NT2/D1 (cell line): ENCODE data around the gene ABCA7.

Experiments
- DNase-seq: peaks from one replicate; pipeline ENCODE4 v3.0.0-alpha.2; 2011; ENCODE audit warnings: low read depth, low spot score
- H3K27me3 ChIP-seq: 2 replicates; pipeline ENCODE4 v1.6.0; 2011; ENCODE audit warnings: mild to moderate bottlenecking; ENCODE audit not compliant: insufficient read length, insufficient read depth
- H3K36me3 ChIP-seq: 2 replicates; pipeline ENCODE4 v1.6.1; 2011; ENCODE audit warnings: mild to moderate bottlenecking, low read length, mixed read lengths; ENCODE audit not compliant: insufficient read depth, insufficient read length
- H3K4me1 ChIP-seq: 2 replicates; pipeline ENCODE4 v1.5.1; 2011; ENCODE audit not compliant: insufficient read depth, insufficient read length
- H3K4me3 ChIP-seq: 2 replicates; pipeline ENCODE4 v1.5.1; 2011; ENCODE audit warnings: low read depth; ENCODE audit not compliant: insufficient read length
- H3K9ac ChIP-seq: 2 replicates; pipeline ENCODE4 v1.6.0; 2011; ENCODE audit warnings: low read depth; ENCODE audit not compliant: insufficient read length
- H3K9me3 ChIP-seq: 2 replicates; pipeline ENCODE4 v1.5.1; 2011; ENCODE audit warnings: mild to moderate bottlenecking, low read length; ENCODE audit not compliant: insufficient read depth
- SUZ12 ChIP-seq: IDR thresholded peaks from 2 replicates; pipeline ENCODE4 v1.6.1; 2011; ENCODE audit not compliant: insufficient read length, insufficient read depth; ENCODE audit errors: extremely low read depth
- YY1 ChIP-seq: IDR thresholded peaks from 2 replicates; pipeline ENCODE4 v1.6.1; 2011; ENCODE audit not compliant: insufficient read length, insufficient read depth
- ZNF274 ChIP-seq: IDR thresholded peaks from 2 replicates; pipeline ENCODE4 v1.6.1; 2011; ENCODE audit warnings: mild to moderate bottlenecking, low read depth, low read length

Gene ABCA7

DNA sequence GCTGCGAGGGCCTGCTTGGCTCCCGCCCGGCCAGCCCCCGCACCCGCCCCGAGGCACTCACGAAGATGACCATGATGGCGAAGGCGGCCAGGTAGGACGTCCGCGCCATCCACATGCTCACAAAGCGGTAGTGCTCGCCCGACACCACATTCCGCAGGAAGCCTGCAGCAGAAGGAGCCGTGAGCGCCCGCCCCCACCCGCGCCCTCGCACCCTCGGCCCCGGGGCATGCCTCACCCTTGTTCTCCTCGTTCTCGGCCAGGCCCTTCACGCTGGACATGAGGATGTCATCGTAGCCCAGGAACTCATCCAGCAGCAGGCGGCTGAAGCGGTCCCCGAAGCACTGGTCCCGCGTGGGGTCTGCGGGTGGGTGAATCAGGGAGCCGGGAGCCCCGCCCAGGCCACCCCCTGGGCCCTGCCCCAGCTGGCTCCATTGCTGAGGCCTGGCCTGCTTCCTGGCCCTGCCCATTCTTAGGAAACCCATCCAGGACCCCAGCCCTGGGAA, 28.0 kb upstream of the ABCA7 start:
- H3K9ac ChIP-seq, result no peak overlapping the region
- H3K36me3 ChIP-seq, result peaks cover 88% of the 10 kb centered on the region
- H3K9me3 ChIP-seq, result no peaks in the 10 kb centered on the region
- TF ChIP-seq YY1, result no peak
- no peak for TF ChIP-seq SUZ12
- no peak for TF ChIP-seq ZNF274
- no peaks in the 10 kb centered on the region for H3K27me3 ChIP-seq
- no peak overlapping the region for H3K4me3 ChIP-seq
- H3K4me1 ChIP-seq, result peaks cover 22% of the 10 kb centered on the region
- DNase-seq, result no peak

DNA sequence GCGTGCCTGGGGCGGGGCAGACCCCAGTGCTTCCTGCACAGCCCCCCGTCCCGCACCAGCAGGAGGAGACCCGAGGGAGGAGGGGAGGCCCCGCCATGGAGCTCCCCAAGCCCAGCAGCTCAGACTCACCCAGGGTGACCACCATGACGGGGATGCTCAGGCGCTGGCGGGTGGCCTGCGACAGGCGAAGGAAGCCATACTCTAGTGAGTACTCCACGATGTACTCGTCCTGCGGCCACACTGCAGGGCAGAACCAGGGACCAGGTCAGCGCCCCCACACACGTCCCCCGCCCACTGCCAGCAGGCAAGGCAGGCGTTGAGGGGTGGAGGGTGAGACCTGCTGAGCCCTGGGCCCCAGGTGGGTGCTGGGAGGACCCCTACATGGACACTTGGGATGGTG, 27.6 kb upstream of the ABCA7 start:
- Histone ChIP-seq H3K36me3 (peaks cover 84% of the 10 kb centered on the region), H3K9me3 (no peaks in the 10 kb centered on the region), H3K9ac (no peak overlapping the region), H3K27me3 (no peaks in the 10 kb centered on the region), H3K4me3 (no peak overlapping the region), H3K4me1 (peaks cover 27% of the 10 kb centered on the region)
- no peak for TF ChIP-seq YY1
- DNase-seq, result no peak

DNA sequence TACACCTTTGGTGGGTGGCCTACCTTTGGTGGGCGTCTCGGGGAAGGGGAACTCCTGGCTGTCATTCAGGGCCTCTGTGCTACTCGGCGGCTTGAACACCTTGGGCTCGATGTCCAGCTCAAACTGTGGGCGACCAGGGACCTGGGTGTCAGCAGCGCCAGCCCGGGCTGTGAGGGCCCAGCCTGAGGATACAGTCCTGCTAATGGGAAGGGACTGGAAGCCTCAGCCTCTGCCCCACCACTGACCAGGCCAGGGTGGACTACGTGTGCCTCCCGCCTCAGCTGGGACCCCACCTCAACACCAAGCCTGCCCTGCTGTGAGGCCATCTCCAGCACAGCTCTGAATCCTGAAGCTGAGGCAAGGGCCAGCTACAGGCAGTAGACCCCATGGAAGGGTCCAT, 26.7 kb upstream of the ABCA7 start:
- Histone ChIP-seq H3K9ac (no peak overlapping the region), H3K27me3 (no peaks in the 10 kb centered on the region), H3K4me1 (peaks cover 34% of the 10 kb centered on the region), H3K9me3 (no peaks in the 10 kb centered on the region), H3K36me3 (peaks cover 87% of the 10 kb centered on the region), H3K4me3 (no peak overlapping the region)
- DNase-seq, result no peak
- TF ChIP-seq ZNF274 (no peak), SUZ12 (no peak), YY1 (no peak)

DNA sequence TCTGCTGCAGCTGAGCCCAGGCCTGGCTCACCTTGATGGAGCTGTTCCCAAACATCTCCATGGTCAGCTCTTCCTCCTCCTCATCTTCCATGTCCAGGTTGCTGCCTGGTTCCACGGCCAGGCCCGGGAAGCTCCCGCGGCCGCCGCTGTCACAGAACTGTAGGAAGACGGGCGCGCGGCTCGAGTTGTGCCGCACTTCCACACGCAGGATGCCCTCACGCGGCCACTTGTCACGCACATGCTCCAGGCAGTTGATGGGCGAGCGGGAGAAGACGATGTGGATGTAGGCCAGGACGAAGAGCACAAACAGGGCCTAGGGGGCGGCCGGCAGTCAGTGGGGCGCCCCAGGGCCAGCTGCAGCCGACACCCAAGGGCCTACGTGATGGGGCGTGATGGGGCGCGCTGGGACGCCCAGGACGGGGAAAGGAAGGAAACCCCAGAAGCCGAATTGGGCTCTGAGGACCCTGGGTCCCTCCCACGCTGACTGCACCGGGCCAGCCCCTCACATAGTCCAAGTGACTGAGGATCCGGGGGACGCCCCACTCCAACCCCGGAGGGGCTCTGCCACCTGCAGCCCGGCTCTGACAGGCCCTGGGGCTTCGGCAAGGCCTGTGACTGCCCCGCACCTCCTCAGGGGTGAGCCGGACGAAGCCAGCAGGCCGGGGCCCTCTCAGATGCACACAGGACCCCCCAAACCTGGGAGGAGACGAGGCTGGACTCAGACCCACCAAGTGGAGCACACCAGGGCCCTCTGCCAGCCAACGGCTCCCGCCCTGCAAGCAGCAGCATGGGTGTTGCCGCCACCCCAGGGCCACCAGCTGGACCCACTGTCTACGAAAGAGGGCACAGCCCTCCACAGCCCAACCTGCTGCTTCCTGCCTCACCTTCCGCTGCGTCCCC, 25.5 kb upstream of the ABCA7 start:
- no peak for TF ChIP-seq SUZ12
- TF ChIP-seq YY1, result no peak
- TF ChIP-seq ZNF274, result no peak
- Histone ChIP-seq H3K9me3 (no peaks in the 10 kb centered on the region), H3K4me1 (peaks cover 43% of the 10 kb centered on the region), H3K27me3 (no peaks in the 10 kb centered on the region), H3K9ac (peak overlapping the region; percentile 42), H3K4me3 (no peak overlapping the region), H3K36me3 (peaks cover 87% of the 10 kb centered on the region)
- no peak for DNase-seq

DNA sequence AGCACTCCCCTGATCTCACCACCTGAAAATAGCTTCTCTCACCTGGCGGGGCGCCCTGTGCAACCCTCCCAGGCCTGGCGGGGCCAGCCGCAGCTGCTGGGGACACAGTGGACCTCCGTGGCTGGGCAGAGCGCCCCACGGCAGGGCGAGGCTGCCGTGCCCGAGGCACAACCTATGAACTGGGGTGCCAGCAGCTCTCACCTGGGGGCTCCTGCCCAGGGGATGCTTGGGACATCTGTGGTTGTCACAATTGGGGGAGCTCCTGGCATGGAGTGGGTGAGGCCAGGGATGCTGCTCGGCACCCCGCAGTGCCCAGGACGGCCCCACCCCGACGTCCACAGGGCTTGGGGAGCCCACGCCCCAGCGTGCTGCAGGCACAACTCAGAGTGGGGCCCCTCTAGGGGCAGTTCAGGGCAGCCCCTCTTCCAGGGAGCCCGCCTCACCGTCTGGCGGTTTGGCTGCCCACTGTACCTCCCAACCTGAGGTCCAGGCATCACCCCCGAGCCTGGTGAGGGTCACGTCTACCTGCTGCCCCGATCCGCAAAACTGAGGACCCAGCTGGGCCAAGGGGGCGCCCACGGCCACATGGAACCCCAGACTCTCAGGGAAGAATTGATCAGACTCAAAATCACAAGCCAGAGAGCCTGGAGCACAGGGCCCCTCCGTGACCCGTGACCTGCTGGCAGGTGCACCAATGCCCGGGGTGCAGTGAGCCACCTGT, 24.7 kb upstream of the ABCA7 start:
- peaks cover 87% of the 10 kb centered on the region for H3K36me3 ChIP-seq
- no peak for DNase-seq
- no peak overlapping the region for H3K4me3 ChIP-seq
- no peaks in the 10 kb centered on the region for H3K27me3 ChIP-seq
- H3K9ac ChIP-seq, result peak overlapping the region; percentile 61
- TF ChIP-seq ZNF274, result no peak
- no peak for TF ChIP-seq SUZ12
- no peak for TF ChIP-seq YY1
- H3K4me1 ChIP-seq, result peaks cover 45% of the 10 kb centered on the region
- H3K9me3 ChIP-seq, result no peaks in the 10 kb centered on the region

DNA sequence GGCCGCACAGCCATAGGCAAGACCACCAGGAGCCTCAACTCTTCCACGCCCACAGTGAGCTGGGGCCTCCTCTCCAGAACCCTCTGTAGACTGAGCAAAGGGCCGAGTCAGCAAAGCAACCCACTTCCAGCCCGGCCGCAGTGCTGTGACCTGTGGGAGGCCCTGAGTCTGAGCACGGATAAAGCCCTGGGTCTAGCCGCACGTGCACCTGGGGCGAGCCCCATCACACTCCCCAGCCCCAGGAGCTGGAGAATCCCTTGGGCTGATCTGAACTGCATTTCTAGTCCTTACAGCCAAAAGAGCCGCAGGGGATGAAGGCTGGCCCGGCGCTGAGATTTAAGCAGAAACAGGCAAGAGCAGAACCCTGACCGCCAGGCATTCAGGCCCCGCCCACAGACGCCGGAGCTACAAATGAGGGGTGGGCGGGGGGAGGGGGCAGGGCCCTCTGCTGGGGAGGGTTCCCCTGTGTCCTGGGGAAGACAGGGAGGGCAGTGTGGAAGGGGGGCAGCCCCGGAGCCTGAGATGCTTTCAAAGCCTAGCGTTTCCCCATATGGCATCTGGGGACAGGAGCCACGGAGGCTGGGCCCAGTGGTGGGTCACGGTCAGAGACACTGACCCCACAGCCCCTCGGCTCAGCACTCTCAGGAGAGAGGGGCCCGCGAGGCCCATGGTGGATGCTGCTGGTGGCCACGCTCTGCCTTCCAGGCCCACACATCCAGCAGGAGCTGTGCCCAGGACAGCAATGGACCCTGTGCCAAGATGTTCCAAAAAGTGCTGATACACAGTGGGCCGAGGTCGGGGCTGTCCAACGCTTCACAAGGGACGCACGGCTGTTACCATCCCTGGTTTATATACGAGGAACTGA, 23.9 kb upstream of the ABCA7 start:
- no peak for DNase-seq
- Histone ChIP-seq H3K27me3 (no peaks in the 10 kb centered on the region), H3K4me3 (peak overlapping the region; percentile 13), H3K9ac (peak overlapping the region; percentile 61), H3K9me3 (no peaks in the 10 kb centered on the region), H3K4me1 (peaks cover 45% of the 10 kb centered on the region), H3K36me3 (peaks cover 80% of the 10 kb centered on the region)
- TF ChIP-seq ZNF274 (no peak), YY1 (no peak), SUZ12 (no peak)
